HL-60/S4 (cell line): Measurements from ENCODE around the gene GORASP1.

Experiments used
- in situ Hi-C: fragments of 300-500 bp; cut with MboI; formaldehyde crosslinking; loops from 2 replicates; pipeline ENCODE4 v1.14.3; 2022; ENCODE audit warnings: low sequenced_read_pairs

GORASP1 gene

GRCh38 chr3:39126532-39127071, 19.2 kb upstream of the GORASP1 start:
- in situ Hi-C loops = no loop called here

- in situ Hi-C loops = no loop called here
Observed at GRCh38 chr3:39125841-39126500, 18.5 kb upstream of the GORASP1 start.

GRCh38 chr3:39124876-39125840, 17.7 kb upstream of the GORASP1 start:
- in situ Hi-C loops = no loop called here

GRCh38 chr3:39122813-39123212, 15.4 kb upstream of the GORASP1 start:
- in situ Hi-C loops = no loop called here

- in situ Hi-C loops = no loop called here
Observed at GRCh38 chr3:39121621-39122020, 14.2 kb upstream of the GORASP1 start.

- in situ Hi-C loops = no loop called here
Observed at GRCh38 chr3:39118931-39119660, 11.7 kb upstream of the GORASP1 start.

- in situ Hi-C loops = no loop called here
Observed at GRCh38 chr3:39118079-39118478, 10.7 kb upstream of the GORASP1 start.

GRCh38 chr3:39115870-39116269, 8.4 kb upstream of the GORASP1 start:
- in situ Hi-C loops = no loop called here

GRCh38 chr3:39114456-39114855, 7.0 kb upstream of the GORASP1 start:
- in situ Hi-C loops = no loop called here

- in situ Hi-C loops = no loop called here
Observed at GRCh38 chr3:39113291-39113690, 5.9 kb upstream of the GORASP1 start.

- in situ Hi-C loops = no loop called here
Observed at GRCh38 chr3:39112535-39112934, 5.1 kb upstream of the GORASP1 start.

GRCh38 chr3:39112113-39112512, 4.7 kb upstream of the GORASP1 start:
- in situ Hi-C loops = no loop called here

GRCh38 chr3:39110041-39110639, 2.7 kb upstream of the GORASP1 start:
- in situ Hi-C loops = no loop called here

GRCh38 chr3:39109086-39109485, 1.7 kb upstream of the GORASP1 start:
- in situ Hi-C loops = no loop called here

- in situ Hi-C loops = no loop called here
Observed at GRCh38 chr3:39108200-39108710, 828 bp upstream of the GORASP1 start.

- in situ Hi-C loops = no loop called here
Observed at GRCh38 chr3:39106851-39107387, 508 bp downstream of the GORASP1 start.

GRCh38 chr3:39106281-39106811, 1.1 kb downstream of the GORASP1 start:
- in situ Hi-C loops = no loop called here

- in situ Hi-C loops = no loop called here
Observed at GRCh38 chr3:39105687-39106063, 1.8 kb downstream of the GORASP1 start.

GRCh38 chr3:39104961-39105686, 2.3 kb downstream of the GORASP1 start:
- in situ Hi-C loops = no loop called here
